Mucosa of rectum (tissue), 2 donors: ENCODE measurements around the gene TBC1D1.

ENCODE experiments used
- H3K27ac ChIP-seq, 2 donors: one replicate each; pipeline ENCODE4 v1.7.0; 2013; ENCODE audit warnings: inconsistent platforms in 2 of 2, low read depth in 2 of 2, low read length in 2 of 2
- H3K27me3 ChIP-seq, 2 donors: one replicate each; pipeline ENCODE4 v1.7.0; 2013; ENCODE audit warnings: low read length in 2 of 2; ENCODE audit not compliant: control insufficient read depth in 2 of 2, insufficient read depth in 2 of 2
- H3K36me3 ChIP-seq, 2 donors: one replicate each; pipeline ENCODE4 v1.7.0; 2013; ENCODE audit warnings: low read length in 2 of 2; ENCODE audit not compliant: control insufficient read depth in 2 of 2, insufficient read depth in 2 of 2
- H3K4me1 ChIP-seq, 2 donors: one replicate each; pipeline ENCODE4 v1.7.0; 2013; ENCODE audit warnings: low read length in 2 of 2, mild to moderate bottlenecking in 1 of 2; ENCODE audit not compliant: control insufficient read depth in 2 of 2, insufficient read depth in 2 of 2
- H3K4me3 ChIP-seq, 2 donors: one replicate each; pipeline ENCODE4 v1.7.0; 2013; ENCODE audit warnings: low read length in 2 of 2
- H3K9ac ChIP-seq, 2 donors: one replicate each; pipeline ENCODE4 v1.7.0; 2013; ENCODE audit warnings: low read length in 2 of 2, low read depth in 1 of 2, mild to moderate bottlenecking in 1 of 2
- H3K9me3 ChIP-seq, 2 donors: one replicate each; pipeline ENCODE4 v1.7.0; 2013; ENCODE audit warnings: low read length in 2 of 2; ENCODE audit not compliant: control insufficient read depth in 2 of 2
- donor health status: healthy.
- donor health status: Normal muscosa, but diverticular disease.

TBC1D1 gene

DNA sequence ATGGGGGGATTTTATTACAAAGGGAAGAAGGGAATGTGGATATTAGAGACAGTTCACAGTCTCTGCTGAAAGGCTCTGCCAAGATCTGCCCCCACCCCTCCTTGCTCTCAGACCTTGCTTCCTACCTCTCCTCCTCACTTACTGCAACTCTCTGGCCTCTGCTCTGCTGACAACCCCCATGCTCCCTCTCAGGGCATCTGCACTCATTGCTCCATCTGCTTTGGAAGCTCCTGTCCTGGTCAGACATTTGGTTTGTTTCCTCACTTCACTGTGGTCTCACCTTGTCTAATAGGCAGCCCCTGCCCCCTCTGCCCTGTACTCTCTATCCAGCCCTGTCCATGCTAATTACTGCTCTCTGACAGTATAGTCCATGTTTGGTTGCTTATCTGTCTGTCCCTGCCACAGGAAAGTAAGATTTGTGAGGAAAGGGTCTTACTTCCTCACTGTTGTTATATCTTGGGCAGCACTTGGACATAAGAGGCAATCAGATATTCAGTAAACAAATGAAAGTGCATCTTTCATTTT is 258.6 kb downstream of the TBC1D1 start:
- Histone ChIP-seq H3K9ac (no peak overlapping the region), H3K27ac (no peak overlapping the region), H3K4me1 (peaks cover 9 to 13% of the 10 kb centered on the region in 2 donors), H3K4me3 (no peak overlapping the region), H3K27me3 (no peaks in the 10 kb centered on the region), H3K36me3 (no peaks in the 10 kb centered on the region), H3K9me3 (no peaks in the 10 kb centered on the region)

DNA sequence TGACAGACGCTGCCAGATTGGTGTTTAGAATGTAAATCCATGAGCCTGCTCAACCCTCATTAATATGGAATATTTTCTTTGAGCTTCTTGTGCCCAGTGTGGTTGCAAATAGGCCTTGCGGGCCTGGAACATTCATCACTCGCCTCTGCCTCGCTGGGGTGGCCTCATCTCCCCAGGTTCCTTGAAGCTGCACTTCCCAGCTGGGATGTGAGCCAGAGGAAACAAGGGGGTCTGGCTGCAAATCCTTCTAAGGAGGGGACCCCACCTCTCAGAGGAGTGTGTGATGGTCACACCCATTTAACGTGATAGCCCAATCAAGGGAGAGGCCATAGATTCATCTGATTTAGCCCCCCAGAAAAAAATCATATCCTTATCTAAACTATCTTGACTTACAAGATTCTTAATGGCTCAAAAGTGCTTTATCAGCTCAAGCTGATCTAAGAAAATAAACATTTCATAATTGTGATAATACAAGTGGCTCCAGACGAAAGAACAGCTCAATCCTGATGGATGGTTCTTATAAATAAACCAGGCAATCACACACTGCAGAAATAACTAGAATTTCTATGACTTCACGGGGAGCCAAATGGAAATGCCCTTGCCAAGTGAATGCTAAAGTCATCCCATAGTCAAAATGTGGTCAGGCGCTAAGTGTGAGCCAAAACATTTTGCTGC is 259.2 kb downstream of the TBC1D1 start:
- Histone ChIP-seq H3K9me3 (no peaks in the 10 kb centered on the region), H3K36me3 (no peaks in the 10 kb centered on the region), H3K9ac (no peak overlapping the region), H3K4me1 (peaks cover 15 to 18% of the 10 kb centered on the region in 2 donors), H3K27me3 (no peaks in the 10 kb centered on the region), H3K4me3 (no peak overlapping the region), H3K27ac (no peak overlapping the region)

DNA sequence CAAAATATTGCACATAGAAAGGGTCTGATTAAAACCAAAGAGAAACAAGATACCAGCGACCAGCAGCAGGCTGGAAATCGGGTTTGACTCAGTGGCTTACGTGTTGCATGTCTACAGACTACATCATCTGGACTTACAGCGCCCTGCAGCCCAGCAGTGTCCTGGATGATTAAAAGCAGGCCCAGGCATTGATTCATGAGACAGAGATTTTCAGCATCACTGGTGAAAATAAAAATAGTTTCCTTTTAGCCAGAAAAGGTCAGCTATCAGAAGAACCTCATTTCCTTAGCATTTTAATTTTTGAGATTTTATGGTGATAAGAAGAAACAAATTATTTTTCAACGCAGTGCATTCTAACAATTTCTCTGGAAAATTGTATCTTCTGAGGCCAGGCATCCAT is 259.9 kb downstream of the TBC1D1 start:
- Histone ChIP-seq H3K27ac (no peak overlapping the region), H3K36me3 (no peaks in the 10 kb centered on the region)

DNA sequence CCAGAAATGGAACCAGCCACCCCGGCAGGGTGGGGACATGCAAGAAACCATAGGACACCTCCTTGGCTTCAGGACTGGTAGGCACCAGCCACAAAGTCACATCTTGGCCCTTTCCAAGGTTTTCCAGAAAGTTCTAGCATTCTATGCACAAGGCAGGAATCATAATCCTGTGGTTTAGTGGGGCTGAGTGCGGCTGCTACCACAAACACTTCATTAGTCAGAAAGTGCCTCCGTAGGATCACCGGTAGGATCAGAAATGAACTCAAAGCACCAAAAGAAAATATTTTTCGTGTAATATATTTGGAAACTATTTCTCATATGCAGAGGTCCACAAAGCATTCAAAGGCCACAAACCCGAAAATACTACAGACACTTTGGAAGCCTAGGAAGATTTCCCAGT is 261.0 kb downstream of the TBC1D1 start:
- H3K4me1 ChIP-seq: peaks cover 18 to 28% of the 10 kb centered on the region in 2 donors
- H3K27me3 ChIP-seq: no peaks in the 10 kb centered on the region
- no peak overlapping the region for H3K9ac ChIP-seq
- H3K4me3 ChIP-seq: no peak overlapping the region
- no peaks in the 10 kb centered on the region for H3K9me3 ChIP-seq
- no peak overlapping the region for H3K27ac ChIP-seq
- no peaks in the 10 kb centered on the region for H3K36me3 ChIP-seq

More for the DNA sequence above, 259.9 kb downstream of the TBC1D1 start:
- Histone ChIP-seq H3K27me3 (no peaks in the 10 kb centered on the region), H3K4me1 (peaks cover 18 to 21% of the 10 kb centered on the region in 2 donors), H3K4me3 (no peak overlapping the region), H3K9ac (no peak overlapping the region), H3K9me3 (no peaks in the 10 kb centered on the region)

DNA sequence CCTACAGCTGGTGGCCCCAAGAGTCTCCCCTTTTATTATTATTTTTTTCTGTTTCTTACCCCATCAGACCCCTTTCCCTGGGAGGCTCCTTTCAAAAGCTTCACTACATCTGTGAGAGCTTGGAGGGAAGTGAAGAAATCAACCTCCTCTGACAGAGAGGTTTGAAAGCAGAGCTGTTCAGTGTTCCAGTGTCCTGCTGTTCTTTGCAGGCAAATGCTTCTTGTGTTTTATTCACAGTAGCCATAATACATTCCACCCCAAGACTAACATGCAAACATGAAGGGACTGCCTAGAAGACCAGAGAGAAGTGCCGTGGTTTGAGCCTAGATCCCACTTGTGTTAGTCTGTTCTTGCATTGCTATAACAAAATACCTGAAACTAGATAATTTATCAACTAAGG is 261.4 kb downstream of the TBC1D1 start:
- Histone ChIP-seq H3K4me1 (peaks cover 22 to 32% of the 10 kb centered on the region in 2 donors), H3K36me3 (no peaks in the 10 kb centered on the region)

DNA sequence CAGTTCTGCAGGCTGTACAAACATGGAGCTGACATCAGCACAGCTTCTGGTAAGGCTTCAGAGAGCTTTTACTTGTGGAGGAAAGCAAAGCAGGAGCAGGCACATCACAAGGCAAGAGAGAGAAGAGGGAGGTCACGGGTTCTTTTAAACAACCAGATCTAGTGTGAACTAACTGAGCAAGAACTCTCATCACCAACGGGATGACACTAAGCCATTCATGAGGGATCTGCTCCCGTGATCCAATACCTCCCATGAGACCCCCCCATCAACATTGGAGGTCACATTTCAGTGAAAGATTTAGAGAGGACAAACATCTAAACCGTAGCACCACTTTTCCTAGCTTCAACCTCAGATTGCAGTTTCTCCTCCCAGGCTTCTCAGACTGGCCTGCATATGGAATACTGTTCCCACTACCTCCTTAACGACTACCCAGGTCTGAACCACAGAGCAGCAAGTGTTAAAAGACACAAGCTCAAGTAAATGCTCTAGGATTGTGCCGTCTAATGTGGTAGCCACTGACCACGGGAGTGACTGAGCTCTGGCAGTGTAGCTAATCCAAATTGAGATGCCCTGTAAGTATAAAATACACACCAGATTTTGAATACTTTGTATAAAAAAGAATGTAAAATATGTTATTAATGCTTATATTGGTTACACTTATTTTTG is 262.0 kb downstream of the TBC1D1 start:
- Histone ChIP-seq H3K27ac (no peak overlapping the region), H3K9me3 (no peaks in the 10 kb centered on the region), H3K4me1 (peaks cover 25 to 38% of the 10 kb centered on the region in 2 donors), H3K4me3 (no peak overlapping the region), H3K27me3 (no peaks in the 10 kb centered on the region), H3K9ac (no peak overlapping the region), H3K36me3 (no peaks in the 10 kb centered on the region)

More for the DNA sequence above, 261.4 kb downstream of the TBC1D1 start:
- no peaks in the 10 kb centered on the region for H3K9me3 ChIP-seq
- no peaks in the 10 kb centered on the region for H3K27me3 ChIP-seq
- H3K9ac ChIP-seq: no peak overlapping the region
- H3K27ac ChIP-seq: no peak overlapping the region
- H3K4me3 ChIP-seq: no peak overlapping the region

DNA sequence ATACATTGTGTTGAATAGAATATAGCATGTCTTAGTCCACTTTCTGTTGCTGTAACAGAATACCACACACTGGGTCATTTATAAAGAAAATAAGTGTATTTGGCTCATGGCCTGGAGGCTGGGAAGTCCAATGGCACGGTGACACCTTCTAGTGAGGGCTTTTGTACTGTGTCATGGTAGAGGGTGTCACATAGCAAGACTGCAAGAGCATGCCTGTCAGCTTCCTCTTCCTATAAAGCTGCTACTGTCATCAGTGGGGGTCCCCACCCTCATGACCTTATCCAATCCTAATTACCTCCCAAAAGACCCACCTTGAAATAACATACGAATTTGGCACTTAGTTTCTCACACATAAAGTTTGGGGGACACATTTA is 262.5 kb downstream of the TBC1D1 start:
- Histone ChIP-seq H3K9me3 (no peaks in the 10 kb centered on the region), H3K4me3 (no peak overlapping the region), H3K27me3 (no peaks in the 10 kb centered on the region), H3K9ac (no peak overlapping the region), H3K4me1 (peaks cover 28 to 43% of the 10 kb centered on the region in 2 donors), H3K36me3 (no peaks in the 10 kb centered on the region), H3K27ac (peak overlapping the region in 1 of 2 donors; percentile 97)

DNA sequence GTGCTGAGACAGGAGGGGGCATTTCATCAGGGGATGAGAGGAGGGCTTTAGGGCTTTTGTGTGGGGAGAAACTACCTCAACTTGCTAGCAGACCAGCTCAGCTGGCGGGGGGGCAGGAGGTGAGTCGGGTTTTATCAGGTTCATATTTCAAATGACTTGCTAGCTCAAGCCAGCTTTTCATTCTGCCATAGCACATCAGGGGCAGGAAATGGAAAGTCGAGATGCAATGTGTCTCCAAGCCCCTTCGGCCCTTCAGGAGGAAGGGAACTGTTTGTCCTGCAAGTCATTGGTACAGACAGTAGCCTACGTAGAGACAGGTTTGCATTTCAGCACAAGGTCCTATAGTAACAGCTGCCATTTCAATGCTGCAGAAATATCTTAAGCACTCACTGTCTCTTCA is 263.4 kb downstream of the TBC1D1 start:
- Histone ChIP-seq H3K9ac (peak overlapping the region; percentile 48 to 73), H3K9me3 (no peaks in the 10 kb centered on the region), H3K4me1 (peaks cover 28 to 45% of the 10 kb centered on the region in 2 donors), H3K27me3 (no peaks in the 10 kb centered on the region), H3K4me3 (peak overlapping the region in 1 of 2 donors; percentile 42), H3K27ac (peak overlapping the region; percentile 94 to 97), H3K36me3 (no peaks in the 10 kb centered on the region)

DNA sequence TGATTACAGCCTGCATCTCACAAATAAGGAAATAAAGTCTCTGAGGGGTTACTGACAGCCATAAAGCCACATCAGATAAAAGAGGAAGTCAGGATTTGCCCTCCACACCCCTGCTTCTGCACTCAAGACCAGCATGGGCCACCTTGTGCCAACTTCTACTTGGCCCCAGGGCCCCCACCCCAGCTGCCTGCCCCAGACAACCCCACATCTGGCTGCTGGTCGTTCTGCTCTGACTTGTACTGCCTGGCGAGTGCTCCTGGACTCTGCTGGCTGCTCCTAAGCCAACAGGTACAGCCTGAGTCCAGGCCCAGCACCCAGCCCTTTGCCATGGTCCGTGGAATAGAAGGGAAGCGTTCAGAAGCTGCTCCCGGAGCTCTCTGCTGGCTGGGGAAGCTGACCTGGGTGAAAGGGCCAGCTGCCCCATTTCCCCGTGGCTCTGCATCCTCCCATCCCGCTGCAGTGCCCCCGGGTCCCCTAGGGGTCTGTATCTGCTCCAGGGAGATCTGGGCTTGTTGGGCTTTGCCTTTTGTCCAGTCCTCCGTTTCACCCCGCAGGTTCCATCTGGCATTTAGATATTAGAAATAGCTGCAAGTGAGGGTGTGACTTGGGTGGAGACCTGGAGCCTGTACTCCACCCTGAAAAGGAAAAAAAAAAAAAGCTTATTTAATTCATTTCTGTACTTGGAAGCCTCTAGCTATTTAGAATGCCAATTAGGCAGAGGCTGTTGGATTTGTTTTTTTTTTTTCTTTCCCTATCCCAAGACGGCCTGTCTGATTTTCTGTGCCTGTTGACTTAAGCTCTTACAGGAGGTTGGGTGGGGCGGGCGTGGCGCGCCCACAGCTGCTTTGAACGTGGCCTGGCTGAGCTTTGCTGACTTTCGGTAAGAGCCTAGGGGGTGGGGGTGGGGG is 264.1 kb downstream of the TBC1D1 start:
- peaks cover 28 to 43% of the 10 kb centered on the region in 2 donors for H3K4me1 ChIP-seq
- no peaks in the 10 kb centered on the region for H3K36me3 ChIP-seq
- H3K4me3 ChIP-seq: peak overlapping the region in 1 of 2 donors; percentile 42
- H3K27ac ChIP-seq: peak overlapping the region; percentile 94 to 97
- no peaks in the 10 kb centered on the region for H3K9me3 ChIP-seq
- peak overlapping the region; percentile 48 to 73 for H3K9ac ChIP-seq
- H3K27me3 ChIP-seq: no peaks in the 10 kb centered on the region
